Retina (tissue), 1 donor: ENCODE measurements around the gene ARSA.
A peak's percentile ranks its signal among the peaks of the same experiment; 100 is the strongest.

ENCODE experiments used
- DNase-seq: peaks from one replicate; pipeline ENCODE4 v3.0.0-alpha.2; 2016

Gene ARSA

DNA sequence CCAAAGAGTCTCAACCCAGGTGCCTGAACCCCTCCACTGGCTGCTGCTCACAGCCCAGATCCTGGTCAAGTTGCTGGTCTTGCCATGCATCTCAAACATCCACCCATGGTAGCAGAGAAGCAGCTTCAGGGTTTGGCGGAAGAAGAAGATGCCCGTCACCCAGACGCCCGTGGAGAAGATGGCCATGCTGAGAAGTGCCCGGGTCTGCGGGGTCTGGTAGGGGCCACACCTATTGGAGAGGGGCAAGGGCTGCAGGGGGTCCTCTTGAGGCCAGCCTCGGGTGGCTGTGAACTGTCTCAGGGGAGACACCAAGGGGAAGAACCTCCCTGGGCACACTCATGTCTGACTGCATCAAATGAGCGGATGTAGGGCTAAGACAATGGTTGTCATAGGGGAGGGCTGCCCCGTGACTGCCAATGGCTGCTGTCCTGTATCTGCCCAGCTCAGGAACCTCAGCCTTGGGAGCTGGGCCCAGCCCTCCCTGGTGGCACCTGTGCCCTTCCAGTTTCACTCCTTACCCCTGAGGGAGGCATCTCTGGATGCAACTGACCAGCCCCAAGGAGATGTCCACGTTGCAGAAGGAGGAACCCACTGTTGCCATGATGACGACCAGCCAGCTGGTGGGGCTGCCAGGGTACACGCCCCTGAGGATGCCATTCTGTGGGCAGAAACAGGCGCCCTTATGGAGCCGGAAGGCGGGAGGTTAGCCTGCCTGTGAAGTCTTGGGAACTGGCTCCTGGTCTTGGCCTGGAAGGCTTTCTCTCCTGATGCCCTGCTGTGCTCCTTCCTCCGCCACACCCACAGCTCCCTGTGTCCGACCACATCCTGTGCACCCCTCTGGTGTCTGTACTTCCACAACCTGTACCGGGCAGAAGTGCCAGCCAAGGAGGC is 50.9 kb downstream of the ARSA start:
- DNase-seq, result no peak

DNA sequence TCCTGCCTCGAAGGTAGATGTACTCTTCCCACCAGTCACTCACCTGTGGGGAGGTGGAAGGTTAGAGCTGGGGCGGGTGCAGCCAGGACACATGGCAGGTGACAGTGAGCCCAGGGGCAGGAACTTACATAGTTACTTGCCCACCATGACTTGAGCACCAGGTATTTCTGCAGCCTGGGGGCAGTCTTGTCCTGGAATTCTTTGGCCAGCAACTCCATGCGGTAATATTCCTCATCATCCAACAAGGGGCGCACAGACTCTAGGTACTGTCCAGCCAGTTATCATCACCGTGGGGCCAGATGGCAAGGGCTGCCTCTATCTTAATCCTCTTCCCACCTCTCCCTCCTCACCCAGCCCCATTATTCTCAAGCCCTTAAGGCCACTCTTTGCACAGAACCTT is 51.9 kb downstream of the ARSA start:
- peak; percentile 43 for DNase-seq

DNA sequence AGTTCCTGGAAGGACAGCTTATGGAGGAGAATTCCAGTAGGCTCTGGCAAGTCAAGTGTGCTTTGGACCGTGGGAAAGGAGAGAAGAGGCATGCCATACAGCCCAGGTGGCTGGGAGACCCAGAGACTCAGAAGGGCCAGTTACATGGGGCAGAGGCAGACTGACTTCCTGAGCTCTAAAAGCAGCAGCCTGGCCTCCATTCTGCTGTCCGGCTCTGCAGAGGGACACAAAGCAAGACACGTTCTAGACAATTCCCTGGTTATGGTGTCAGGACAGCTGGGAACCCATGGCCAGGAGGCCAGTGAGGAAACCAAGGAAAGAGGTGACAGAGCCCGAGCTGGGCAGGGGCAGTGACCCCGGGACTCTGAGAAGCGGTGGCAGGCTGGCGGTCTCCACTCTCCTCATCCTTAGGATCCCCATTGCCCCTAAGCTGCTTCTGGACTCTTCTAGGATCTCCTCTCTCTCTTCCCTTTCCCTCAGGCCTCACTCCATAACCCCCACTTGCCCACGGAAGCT is 52.5 kb downstream of the ARSA start:
- no peak for DNase-seq
